Amniotic epithelial cell (primary cell): ENCODE results near the gene NOVA2.
"Not testable (repeated sequence)": the region's sequence is repeated elsewhere in the genome, so short reads cannot be mapped to it uniquely, and the experiment has no call there.

ENCODE experiments used
- DNase-seq: peaks from one replicate; pipeline ENCODE4 v3.0.0-alpha.2; 2010; ENCODE audit warnings: low read depth

The NOVA2 gene

DNA sequence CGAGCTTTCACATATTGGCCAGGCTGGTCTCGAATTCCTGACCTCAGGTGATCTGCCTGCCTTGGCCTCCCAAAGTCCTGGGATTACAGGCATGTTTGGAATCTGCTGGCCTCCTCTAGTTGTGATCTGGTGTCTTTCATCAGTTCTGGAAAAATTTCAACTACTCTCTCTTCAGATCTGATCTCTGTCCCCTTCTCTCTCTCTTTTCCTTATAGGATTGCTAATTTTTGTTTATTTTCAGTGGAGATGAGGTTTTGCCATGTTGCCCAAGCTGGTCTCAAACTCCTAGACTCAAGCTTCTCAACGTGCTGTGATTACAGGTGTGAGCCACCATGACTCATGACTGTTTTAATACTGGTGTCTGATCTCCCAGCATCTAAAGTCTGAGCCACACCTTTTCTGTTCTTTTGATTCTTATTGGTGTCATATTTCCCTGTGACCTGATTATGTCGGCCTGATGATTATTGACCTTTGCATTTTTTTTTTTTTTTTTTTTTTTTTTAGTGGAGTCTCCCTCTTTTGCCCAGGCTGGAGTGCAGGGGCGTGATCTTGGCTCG is 48.7 kb downstream of the NOVA2 start:
- DNase-seq = no peak

DNA sequence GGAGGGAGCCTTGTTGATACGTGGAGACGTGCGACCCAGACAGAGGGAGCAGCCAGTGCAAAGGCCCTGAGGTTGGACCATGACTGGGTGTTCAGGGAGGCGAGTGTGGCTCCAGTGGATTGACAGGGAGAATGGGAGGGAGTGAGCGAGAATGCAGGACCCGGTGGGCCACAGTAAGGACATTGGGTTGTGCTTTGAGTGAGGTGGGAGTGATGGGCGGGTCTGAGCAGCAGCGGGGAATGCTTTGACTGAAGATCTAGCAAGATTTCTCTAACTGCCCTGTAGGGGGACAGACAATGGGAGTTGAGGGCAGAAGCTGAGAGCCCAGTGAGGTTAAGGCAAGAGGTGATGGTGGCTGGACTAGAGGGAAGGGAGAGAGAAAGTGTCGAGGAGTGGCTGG is 51.4 kb downstream of the NOVA2 start:
- DNase-seq = no peak

GRCh38 chr19:45920458-45920857 is 53.2 kb downstream of the NOVA2 start:
- DNase-seq = no peak

- DNase-seq = no peak
Observed at GRCh38 chr19:45919678-45920077, 54.0 kb downstream of the NOVA2 start.

DNA sequence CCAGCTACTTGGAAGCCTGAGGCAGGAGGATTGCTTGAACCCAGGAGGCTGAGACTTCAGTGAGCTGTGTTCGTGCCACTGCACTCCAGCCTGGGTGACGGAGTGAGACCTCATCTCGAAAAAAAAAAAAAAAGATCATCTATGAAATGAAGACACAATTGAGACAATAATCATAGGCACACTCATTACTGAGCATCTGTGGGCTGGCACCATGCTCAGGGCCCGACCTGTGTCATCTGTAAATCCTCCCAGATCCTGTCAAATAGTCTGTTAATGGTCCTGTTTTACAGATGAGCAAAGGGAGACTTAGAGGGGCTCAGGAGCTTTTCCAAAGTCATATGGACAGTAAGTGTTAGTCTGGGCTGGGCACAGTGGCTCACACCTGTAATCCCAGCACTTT is 54.9 kb downstream of the NOVA2 start:
- DNase-seq = no peak

- no peak for DNase-seq
Observed at GRCh38 chr19:45917421-45918091, 56.1 kb downstream of the NOVA2 start.

GRCh38 chr19:45913874-45914830 is 59.5 kb downstream of the NOVA2 start, which contains the start of gene NANOS2:
Gene NANOS2 (minus strand): TSS chr19:45914778. CDS start chr19:45914693, 85 bp downstream.
- DNase-seq = no peak

- no peak for DNase-seq
Observed at GRCh38 chr19:45911291-45911690, 62.4 kb downstream of the NOVA2 start.

DNA sequence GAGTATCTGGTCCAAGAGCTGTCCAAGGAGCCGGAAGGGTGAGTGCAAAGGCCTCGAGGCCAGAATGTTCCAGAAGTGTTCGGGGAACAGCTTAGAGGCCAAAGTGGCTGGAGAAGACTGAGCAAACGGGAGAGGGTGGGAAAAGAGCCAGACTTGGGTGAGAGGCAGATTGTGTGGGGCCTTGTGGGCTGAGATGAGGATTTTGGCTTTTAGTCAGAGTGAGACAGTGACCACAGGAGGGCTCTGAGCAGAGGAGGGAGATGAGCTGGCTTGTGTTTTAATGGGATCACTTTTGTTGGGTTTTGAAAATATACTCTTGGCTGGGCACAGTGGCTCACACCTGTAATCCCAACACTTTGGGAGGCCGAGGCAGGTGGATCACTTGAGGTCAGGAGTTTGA is 64.7 kb downstream of the NOVA2 start:
- DNase-seq = no peak

- peak; percentile 63 for DNase-seq
Observed at GRCh38 chr19:45906221-45906620, 67.4 kb downstream of the NOVA2 start.

DNA sequence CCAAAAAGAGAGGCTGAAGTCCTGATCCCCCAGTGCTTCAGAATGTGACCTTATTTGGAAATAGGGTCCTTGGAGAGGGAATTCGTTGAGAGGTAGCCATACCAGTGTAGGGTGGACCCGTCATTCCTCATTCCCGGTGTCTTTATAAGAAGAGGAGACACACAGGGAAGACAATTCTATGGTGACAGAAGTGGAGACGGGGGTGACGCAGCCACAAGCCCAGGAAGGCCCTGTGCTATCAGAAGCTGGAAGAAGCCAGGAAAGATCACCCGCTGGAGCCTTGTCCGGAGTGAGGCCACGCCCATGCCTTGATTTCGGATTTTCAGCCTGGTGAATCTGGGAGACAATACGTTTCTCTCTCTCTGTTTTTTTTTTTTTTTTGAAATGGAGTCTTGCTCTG is 68.7 kb downstream of the NOVA2 start:
- no peak for DNase-seq

DNA sequence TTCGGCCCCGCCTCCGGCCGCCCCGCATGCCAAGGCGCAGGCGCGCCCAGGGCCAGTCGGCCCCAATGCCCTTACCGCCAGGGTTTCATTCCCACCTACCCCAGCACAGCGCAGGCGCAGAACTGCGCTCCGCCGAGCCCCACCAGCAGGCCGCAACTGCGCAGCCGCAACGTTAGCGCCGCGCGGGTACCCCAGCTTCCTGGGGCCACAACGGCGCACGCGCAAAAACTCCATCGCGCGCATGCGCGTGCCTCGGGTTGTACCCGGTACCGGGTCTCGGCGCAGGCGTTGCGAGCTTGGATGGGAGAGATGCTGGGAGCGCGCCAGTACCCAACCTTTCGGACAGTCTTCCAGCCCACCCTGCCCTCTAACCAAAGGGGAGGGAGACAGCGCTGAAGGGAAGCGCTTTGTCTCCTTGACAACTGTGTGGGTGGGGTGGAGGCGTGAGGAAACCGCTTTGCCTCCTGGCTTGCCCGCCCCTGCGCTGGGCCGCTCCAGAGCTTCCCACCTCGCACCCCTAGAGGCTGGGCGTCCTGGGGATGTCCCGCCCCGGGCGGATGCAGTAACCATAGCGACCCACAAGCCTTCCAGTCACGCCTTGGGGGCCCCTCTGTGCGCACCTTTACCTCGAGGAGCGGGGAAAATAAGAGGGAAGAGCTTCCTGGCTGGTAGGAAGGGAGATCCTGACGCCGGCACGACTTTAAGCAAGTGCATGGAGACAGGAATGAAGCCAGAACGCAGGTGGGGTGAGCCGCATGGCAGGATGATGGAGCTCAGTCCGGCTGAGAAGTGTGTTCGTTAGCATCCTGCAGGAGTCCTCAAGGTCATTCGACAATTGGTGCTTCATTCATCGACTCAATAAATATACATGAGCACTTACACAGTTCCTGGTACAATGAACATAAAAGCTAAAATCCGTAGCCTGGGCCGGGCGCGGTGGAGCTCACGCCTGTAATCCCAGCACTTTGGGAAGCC is 70.7 kb downstream of the NOVA2 start:
- DNase-seq = peak; percentile 92

DNA sequence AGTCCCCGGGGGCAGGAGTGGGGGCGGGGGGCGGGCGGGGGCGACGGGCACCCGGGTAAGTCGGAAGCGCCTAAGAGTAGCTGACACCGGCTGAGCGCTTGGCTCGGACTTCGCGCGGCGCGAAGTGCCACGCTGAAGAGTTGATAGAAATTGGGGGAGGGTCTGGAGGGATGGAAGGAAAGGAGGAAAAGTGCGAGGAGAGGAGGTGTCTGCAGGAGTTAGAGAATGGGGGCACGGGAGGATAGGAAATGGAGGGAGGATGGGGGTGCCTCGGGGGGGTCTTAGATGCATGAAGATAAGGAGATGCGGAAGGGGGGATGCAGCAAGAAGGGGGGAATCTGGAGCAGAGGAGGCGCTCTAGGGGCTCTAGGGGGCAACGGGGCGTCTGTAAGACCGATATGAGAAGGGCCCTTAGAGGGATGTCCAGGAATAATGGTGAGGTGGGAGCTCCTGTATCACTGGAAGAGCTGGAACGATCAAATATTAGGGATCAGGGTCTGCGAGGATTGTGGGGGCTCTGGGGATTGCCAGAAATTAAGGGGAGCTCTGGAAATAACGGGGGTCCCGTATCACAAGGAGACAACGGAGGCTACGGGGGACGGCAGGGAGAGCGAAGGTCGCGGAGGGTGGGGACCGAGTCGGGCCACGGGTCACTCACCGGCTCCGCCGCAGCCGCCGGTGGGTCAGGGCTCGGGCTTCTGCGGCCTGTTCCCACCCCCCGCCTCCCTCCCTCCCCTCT is 71.6 kb downstream of the NOVA2 start, which contains the start of gene MYPOP:
TSS of gene MYPOP (minus strand) at position 702 of the 739 bp plus-strand sequence. CDS start 840 bp downstream, outside the sequence.
- DNase-seq = no peak

- DNase-seq = peak; percentile 70
Observed at GRCh38 chr19:45901432-45901911, 72.2 kb downstream of the NOVA2 start.

DNA sequence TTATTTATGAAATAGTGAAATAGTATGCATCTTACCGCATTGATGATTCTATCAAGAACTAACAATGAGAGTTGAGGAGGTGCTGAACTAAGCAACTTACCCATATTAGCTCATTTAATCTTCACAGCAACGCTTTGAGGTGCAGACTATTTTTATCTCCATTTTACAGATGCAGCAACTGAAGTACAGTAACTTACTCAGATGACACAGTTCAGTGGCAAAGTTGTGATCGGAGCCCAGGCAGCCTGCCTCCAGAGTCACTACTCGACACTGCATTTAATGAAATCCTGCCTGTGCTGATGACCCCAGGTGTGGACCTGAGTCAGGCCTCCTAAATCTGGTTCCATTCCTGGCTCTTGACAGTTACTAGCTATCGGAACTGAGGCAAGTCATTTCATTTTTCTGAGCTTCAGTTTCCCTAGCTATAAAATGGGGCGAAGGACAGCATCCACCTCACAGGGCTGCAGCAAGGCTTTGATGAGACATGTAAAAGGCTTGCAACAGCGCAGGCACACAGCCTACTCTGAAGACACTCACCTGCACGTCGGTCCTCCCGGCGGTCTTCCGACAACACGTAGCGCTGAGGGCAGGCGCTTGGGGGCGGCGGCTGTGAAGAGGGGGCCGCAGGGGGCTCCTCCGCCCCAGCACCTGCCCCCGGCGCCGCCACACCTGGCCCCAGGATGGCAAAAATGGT is 72.8 kb downstream of the NOVA2 start:
- DNase-seq = no peak

DNA sequence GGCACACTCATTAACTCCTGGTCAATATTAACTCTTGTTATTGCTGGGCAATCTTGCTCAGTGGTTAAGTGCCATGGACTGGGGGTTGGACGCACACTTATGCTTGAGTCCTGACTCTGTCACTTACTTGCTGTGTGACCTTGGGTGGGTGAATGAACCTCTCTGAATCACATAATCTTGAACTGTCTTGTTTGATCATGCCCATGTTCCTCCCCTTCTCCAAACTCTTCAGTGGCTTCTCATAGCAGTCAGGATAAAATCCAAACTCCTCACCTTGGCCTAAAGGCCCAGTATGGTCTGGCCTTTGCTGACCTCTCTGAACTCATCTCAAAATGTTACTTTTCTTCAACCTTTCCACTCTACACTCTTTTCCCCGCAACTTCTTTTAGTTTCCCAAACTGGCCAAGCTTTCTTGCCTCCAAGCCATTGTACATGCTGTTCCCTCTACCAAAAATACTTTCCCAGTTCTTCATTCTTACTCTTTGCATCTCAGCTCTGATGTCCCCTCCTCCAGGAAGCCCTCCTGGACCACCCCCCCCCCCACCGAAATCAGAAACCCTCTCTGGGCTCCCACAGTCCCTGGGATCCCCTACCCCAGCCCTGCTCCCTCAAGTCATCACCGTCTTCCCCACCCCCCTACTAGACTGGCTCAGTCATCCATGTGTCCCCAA is 73.6 kb downstream of the NOVA2 start:
- no peak for DNase-seq

GRCh38 chr19:45899253-45899652 is 74.4 kb downstream of the NOVA2 start:
- no peak for DNase-seq

DNA sequence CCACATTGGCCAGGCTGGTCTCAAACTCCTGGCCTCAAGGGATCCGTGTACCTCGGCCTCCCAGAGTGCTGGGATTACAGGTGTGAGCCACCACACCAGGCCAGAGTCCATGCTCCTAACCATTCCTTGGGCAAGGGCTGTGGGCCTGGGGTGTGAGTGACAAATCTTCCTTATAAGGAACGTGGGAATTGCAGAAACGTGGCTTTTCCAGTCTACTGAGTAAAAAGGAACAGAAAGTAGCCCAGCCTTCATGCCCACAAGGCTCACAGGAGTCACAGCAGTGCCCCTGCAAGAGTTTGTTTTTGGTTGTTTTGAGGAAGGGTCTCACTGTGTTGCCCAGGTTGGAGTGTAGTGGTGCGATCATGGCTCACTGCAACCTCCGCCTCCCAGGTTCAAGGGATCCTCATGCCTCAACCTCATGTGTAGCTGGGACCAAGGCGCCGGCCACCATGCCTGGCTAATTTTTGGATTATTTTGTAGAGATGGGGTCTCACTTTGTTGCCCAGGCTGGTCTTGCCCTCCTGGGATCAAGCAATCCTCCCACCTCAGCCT is 76.3 kb downstream of the NOVA2 start:
- DNase-seq = no peak

GRCh38 chr19:45895983-45896599 is 77.6 kb downstream of the NOVA2 start:
- DNase-seq = not testable (repeated sequence)
